Measurements from ENCODE around the gene CD151. TPM values are rescaled to one million over a fixed set of nuclear protein-coding genes. Genes with fewer than 3 reads are reported as not detected.
A peak's percentile ranks its signal among the peaks of the same experiment; 100 is the strongest.

Gene CD151
- total and polyA plus RNA-seq, 10 donors: 38.0 to 142 (median 81.4) TPM

GRCh38 chr11:859394-860131, 26.8 kb downstream of the CD151 start:
- Histone ChIP-seq H3K27me3 (replicated peaks in 1 of 7) (no peaks in the 10 kb centered on the region), H3K4me3 (peak overlapping the region in 1 of 8 donors; percentile 15), H3K9me3 (no peaks in the 10 kb centered on the region), H3K4me1 (peaks cover 0 to 77% (median 32%) of the 10 kb centered on the region in 6 donors), H3K36me3 (peaks cover 0 to 24% (median 0%) of the 10 kb centered on the region in 6 donors), H3K27ac (peak overlapping the region in 5 of 8 donors; percentile 15 to 54 (median 29))
- intact Hi-C loops (cut with DNase I; ENCODE audit: low total_unique reads): no loop called here
- DNase-seq: no peak
- WGBS, 5 donors: 48 to 77% (median 73%) methylated on average over 12 to 31 of the region's 31 CpGs
- TF ChIP-seq CTCF (IDR thresholded peaks at IDR 0.05 in 8 of 11, conservative IDR thresholded peaks at IDR 0.05 in 3 of 11) (no peak), POLR2A (IDR thresholded peaks at IDR 0.05) (no peak), POLR2AphosphoS5 (IDR thresholded peaks at IDR 0.05) (peak in 2 of 3 donors; percentile 56 to 63)

- intact Hi-C loops (cut with DNase I; ENCODE audit: low total_unique reads): no loop called here
- Histone ChIP-seq H3K27ac (peak overlapping the region in 4 of 8 donors; percentile 25 to 54 (median 34)), H3K36me3 (peaks cover 0 to 33% (median 3%) of the 10 kb centered on the region in 6 donors), H3K4me3 (no peak overlapping the region), H3K9me3 (no peaks in the 10 kb centered on the region), H3K4me1 (peaks cover 0 to 68% (median 32%) of the 10 kb centered on the region in 6 donors), H3K27me3 (replicated peaks in 1 of 7) (no peaks in the 10 kb centered on the region)
- no peak for DNase-seq
- 83 to 92% (median 86%) methylated on average over 6 to 21 of the region's 21 CpGs for WGBS, 5 donors
- TF ChIP-seq POLR2A (IDR thresholded peaks at IDR 0.05) (no peak), POLR2AphosphoS5 (IDR thresholded peaks at IDR 0.05) (peak in 1 of 3 donors; percentile 16)
Measured at GRCh38 chr11:860234-861104, 27.7 kb downstream of the CD151 start.

- H3K27ac ChIP-seq: peak overlapping the region in 1 of 8 donors; percentile 54
- H3K9me3 ChIP-seq: no peaks in the 10 kb centered on the region
- 80 to 86% (median 85%) methylated on average over 14 of the region's 14 CpGs for WGBS, 5 donors
- peaks cover 0 to 70% (median 33%) of the 10 kb centered on the region in 6 donors for H3K4me1 ChIP-seq
- peaks cover 0 to 39% (median 5%) of the 10 kb centered on the region in 6 donors for H3K36me3 ChIP-seq
- DNase-seq: no peak
- no peak overlapping the region for H3K4me3 ChIP-seq
- no peaks in the 10 kb centered on the region for H3K27me3 ChIP-seq (replicated peaks in 1 of 7)
- intact Hi-C loops (cut with DNase I; ENCODE audit: low total_unique reads): no loop called here
- TF ChIP-seq POLR2A (IDR thresholded peaks at IDR 0.05) (no peak), POLR2AphosphoS5 (IDR thresholded peaks at IDR 0.05) (no peak), CTCF (IDR thresholded peaks at IDR 0.05 in 8 of 11, conservative IDR thresholded peaks at IDR 0.05 in 3 of 11) (no peak)
Measured at GRCh38 chr11:861105-861479, 28.3 kb downstream of the CD151 start.

- TF ChIP-seq POLR2A (IDR thresholded peaks at IDR 0.05) (no peak), POLR2AphosphoS5 (IDR thresholded peaks at IDR 0.05) (peak; percentile 57 to 68 (median 57))
- no peak for DNase-seq
- intact Hi-C loops (cut with DNase I; ENCODE audit: low total_unique reads): no loop called here
- no peak overlapping the region for H3K4me3 ChIP-seq
- 62 to 75% (median 71%) methylated on average over 14 to 20 of the region's 20 CpGs for WGBS, 5 donors
- no peaks in the 10 kb centered on the region for H3K27me3 ChIP-seq (replicated peaks in 1 of 7)
- H3K9me3 ChIP-seq: no peaks in the 10 kb centered on the region
- peak overlapping the region in 3 of 8 donors; percentile 9 to 40 (median 31) for H3K27ac ChIP-seq
- H3K4me1 ChIP-seq: peaks cover 0 to 70% (median 29%) of the 10 kb centered on the region in 6 donors
- H3K36me3 ChIP-seq: peaks cover 0 to 50% (median 12%) of the 10 kb centered on the region in 6 donors
Measured at GRCh38 chr11:862081-862661, 29.4 kb downstream of the CD151 start.

Data from spleen (tissue), 11 donors.